Measurements from ENCODE around the gene SLC9A1. TPM values are rescaled to one million over a fixed set of nuclear protein-coding genes. Genes with fewer than 3 reads are reported as not detected.
A peak's percentile ranks its signal among the peaks of the same experiment; 100 is the strongest.
"Not testable (repeated sequence)": the region's sequence is repeated elsewhere in the genome, so short reads cannot be mapped to it uniquely, and the experiment has no call there.

The SLC9A1 gene
- polyA plus RNA-seq, 1 of the 3 experiments (the other 2 are of a cell fraction): 11.4 TPM

DNA sequence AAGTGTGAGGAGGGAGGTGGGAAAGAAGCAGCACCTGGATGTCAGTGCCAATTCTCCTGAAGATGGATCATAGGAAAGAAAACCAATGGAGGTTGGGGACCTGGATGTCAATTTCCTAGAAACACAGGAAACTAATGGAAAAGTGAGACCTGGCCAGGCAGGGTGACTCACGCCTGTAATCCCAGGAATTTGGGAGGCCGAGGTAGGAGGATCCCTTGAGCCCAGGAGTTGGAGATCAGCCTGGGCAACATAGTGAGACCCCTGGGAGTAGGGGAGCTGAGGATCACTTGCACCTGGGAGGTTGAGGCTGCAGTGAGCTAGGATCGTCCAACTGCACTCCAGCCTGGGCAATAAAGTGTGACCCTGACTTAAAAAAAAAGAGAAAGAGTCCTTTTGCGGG lies 21.4 kb upstream of the SLC9A1 start:
- no peak overlapping the region for H3K9ac ChIP-seq
- no peaks in the 10 kb centered on the region for H3K9me2 ChIP-seq
- TF ChIP-seq, protein P1, sequence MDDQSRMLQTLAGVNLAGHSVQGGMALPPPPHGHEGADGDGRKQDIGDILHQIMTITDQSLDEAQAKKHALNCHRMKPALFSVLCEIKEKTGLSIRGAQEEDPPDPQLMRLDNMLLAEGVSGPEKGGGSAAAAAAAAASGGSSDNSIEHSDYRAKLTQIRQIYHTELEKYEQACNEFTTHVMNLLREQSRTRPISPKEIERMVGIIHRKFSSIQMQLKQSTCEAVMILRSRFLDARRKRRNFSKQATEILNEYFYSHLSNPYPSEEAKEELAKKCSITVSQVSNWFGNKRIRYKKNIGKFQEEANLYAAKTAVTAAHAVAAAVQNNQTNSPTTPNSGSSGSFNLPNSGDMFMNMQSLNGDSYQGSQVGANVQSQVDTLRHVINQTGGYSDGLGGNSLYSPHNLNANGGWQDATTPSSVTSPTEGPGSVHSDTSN (IDR thresholded peaks at IDR 0.05): no peak
- TF ChIP-seq, protein P2, sequence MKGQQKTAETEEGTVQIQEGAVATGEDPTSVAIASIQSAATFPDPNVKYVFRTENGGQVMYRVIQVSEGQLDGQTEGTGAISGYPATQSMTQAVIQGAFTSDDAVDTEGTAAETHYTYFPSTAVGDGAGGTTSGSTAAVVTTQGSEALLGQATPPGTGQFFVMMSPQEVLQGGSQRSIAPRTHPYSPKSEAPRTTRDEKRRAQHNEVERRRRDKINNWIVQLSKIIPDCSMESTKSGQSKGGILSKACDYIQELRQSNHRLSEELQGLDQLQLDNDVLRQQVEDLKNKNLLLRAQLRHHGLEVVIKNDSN (IDR thresholded peaks at IDR 0.05; ENCODE audit: borderline replicate concordance, low read depth): no peak
- TF ChIP-seq FOXM1 (IDR thresholded peaks at IDR 0.05; ENCODE audit: low read depth) (no peak), MEF2A (IDR thresholded peaks at IDR 0.05; ENCODE audit: borderline replicate concordance, low read depth) (no peak), SIN3A (IDR thresholded peaks at IDR 0.05; ENCODE audit: borderline replicate concordance, low read depth, low read length) (no peak), TCF12 (IDR thresholded peaks at IDR 0.05) (no peak), SMC3 (IDR thresholded peaks at IDR 0.05; ENCODE audit: low read depth, low read length) (no peak), NRF1 (IDR thresholded peaks at IDR 0.05; ENCODE audit: low read depth, low read length) (no peak), EP300 (IDR thresholded peaks at IDR 0.05; ENCODE audit: borderline replicate concordance in 1 of 2, low read depth in 1 of 2, low read length in 1 of 2) (no peak), JUND (IDR thresholded peaks at IDR 0.05) (no peak), RAD21 (IDR thresholded peaks at IDR 0.05; ENCODE audit: low read length) (no peak), RFX5 (IDR thresholded peaks at IDR 0.05; ENCODE audit: low read length) (no peak)
- no peak for DNase-seq
- POLR2A ChIA-PET: no interaction called here
- H3K27me3 ChIP-seq (ENCODE audit: insufficient read depth): no peaks in the 10 kb centered on the region
- no peak overlapping the region for H3K4me2 ChIP-seq
- no peaks in the 10 kb centered on the region for H3K4me1 ChIP-seq (ENCODE audit: control insufficient read depth in 1 of 2, insufficient read depth in 2 of 2, low read depth in 1 of 2, low read length in 1 of 2)
- H2AFZ ChIP-seq (ENCODE audit: low read depth): no peak overlapping the region
- CTCF ChIA-PET: no interaction called here
- peaks cover 3% of the 10 kb centered on the region; the same call in 1 of the 2 replicates for H3K9me3 ChIP-seq
- 49% methylated on average over 4 of the region's 4 CpGs for WGBS (ENCODE audit: low lambda C conversion rate)
- no peak overlapping the region for H3K27ac ChIP-seq (ENCODE audit: low read depth in 2 of 2, low read length in 1 of 2)
- H3F3A ChIP-seq (replicated peaks; ENCODE audit: insufficient read depth): no peaks in the 10 kb centered on the region
- no peaks in the 10 kb centered on the region for H3K36me3 ChIP-seq (replicated peaks in 1 of 2; ENCODE audit: control insufficient read depth in 1 of 2, insufficient read depth in 2 of 2, low read length in 1 of 2)
- H3K79me2 ChIP-seq (ENCODE audit: insufficient read depth): no peaks in the 10 kb centered on the region
- no peaks in the 10 kb centered on the region for H4K20me1 ChIP-seq (ENCODE audit: insufficient read depth)
- no peak overlapping the region for H3K4me3 ChIP-seq (ENCODE audit: low read depth in 2 of 2, low read length in 1 of 2)

DNA sequence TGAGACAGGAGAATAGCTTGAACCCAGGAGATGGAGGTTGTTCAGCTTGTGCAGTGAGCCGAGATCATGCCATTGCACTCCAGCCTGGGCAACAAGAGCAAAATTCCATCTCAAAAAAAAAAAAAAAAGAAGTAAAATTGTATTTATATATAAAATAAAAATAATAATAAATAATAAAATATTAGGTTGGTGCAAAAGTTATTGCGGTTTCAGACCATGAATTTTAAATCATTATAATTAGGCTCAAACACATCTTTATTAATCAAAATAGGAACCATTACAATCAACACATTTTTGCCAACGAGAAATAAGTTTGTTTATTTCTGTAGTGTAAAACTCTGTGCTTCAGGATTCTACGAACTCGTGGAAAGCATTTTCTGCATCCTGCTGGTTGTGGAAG lies 18.1 kb upstream of the SLC9A1 start:
- H3K9ac ChIP-seq; H3K27me3 ChIP-seq (ENCODE audit: insufficient read depth); H3K36me3 ChIP-seq (replicated peaks in 1 of 2; ENCODE audit: control insufficient read depth in 1 of 2, insufficient read depth in 2 of 2, low read length in 1 of 2); H3K9me2 ChIP-seq; POLR2A ChIA-PET; H3K27ac ChIP-seq (ENCODE audit: low read depth in 2 of 2, low read length in 1 of 2); DNase-seq; H4K20me1 ChIP-seq (ENCODE audit: insufficient read depth); H3K79me2 ChIP-seq (ENCODE audit: insufficient read depth); H3F3A ChIP-seq (replicated peaks; ENCODE audit: insufficient read depth); H3K9me3 ChIP-seq; H3K4me2 ChIP-seq; H2AFZ ChIP-seq (ENCODE audit: low read depth); CTCF ChIA-PET; H3K4me3 ChIP-seq (ENCODE audit: low read depth in 2 of 2, low read length in 1 of 2); H3K4me1 ChIP-seq (ENCODE audit: control insufficient read depth in 1 of 2, insufficient read depth in 2 of 2, low read depth in 1 of 2, low read length in 1 of 2): not testable (repeated sequence)
- WGBS (ENCODE audit: low lambda C conversion rate): 42% methylated on average over 5 of the region's 5 CpGs

DNA sequence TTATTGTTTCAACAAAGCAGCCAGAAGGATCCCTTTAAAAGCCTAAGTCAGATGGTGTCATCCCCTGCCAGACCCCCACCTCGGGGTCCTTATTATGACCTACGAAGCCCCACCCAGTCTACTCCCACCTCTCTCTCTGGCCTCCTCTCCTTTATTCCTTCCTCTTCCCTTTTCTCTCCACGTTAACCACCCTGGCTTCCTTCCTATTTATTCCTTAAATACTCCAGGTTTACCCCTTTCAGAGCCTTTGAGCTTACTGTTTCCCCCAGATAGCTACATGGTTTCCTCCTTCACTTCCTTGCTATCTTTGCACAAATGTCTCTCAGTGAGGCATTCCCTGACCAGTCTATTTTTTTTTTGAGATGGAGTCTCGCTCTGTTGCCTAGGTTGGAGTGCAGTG lies 12.0 kb upstream of the SLC9A1 start:
- Histone ChIP-seq H3K9ac (no peak overlapping the region), H3K36me3 (replicated peaks in 1 of 2; ENCODE audit: control insufficient read depth in 1 of 2, insufficient read depth in 2 of 2, low read length in 1 of 2) (no peaks in the 10 kb centered on the region), H4K20me1 (ENCODE audit: insufficient read depth) (no peaks in the 10 kb centered on the region), H3K79me2 (ENCODE audit: insufficient read depth) (no peaks in the 10 kb centered on the region), H3K27me3 (ENCODE audit: insufficient read depth) (no peaks in the 10 kb centered on the region), H3K9me2 (no peaks in the 10 kb centered on the region), H3K4me1 (ENCODE audit: control insufficient read depth in 1 of 2, insufficient read depth in 2 of 2, low read depth in 1 of 2, low read length in 1 of 2) (peaks cover 0 to 4% of the 10 kb centered on the region in 2 experiments; a peak in 1 of 4 replicates), H3K4me3 (ENCODE audit: low read depth in 2 of 2, low read length in 1 of 2) (no peak overlapping the region), H3F3A (replicated peaks; ENCODE audit: insufficient read depth) (peaks cover 6% of the 10 kb centered on the region), H3K9me3 (no peaks in the 10 kb centered on the region), H3K4me2 (peak overlapping the region; percentile 48), H2AFZ (ENCODE audit: low read depth) (no peak overlapping the region), H3K27ac (ENCODE audit: low read depth in 2 of 2, low read length in 1 of 2) (peak overlapping the region in 1 of 2 experiments; percentile 66; a peak in 1 of 4 replicates)
- TF ChIP-seq TAF1 (IDR thresholded peaks at IDR 0.05; ENCODE audit: borderline replicate concordance, low read depth, low read length): no peak
- no peak for TF ChIP-seq SMC3 (IDR thresholded peaks at IDR 0.05; ENCODE audit: low read depth, low read length)
- no peak for TF ChIP-seq EP300 (IDR thresholded peaks at IDR 0.05; ENCODE audit: borderline replicate concordance in 1 of 2, low read depth in 1 of 2, low read length in 1 of 2)
- TF ChIP-seq RFX5 (IDR thresholded peaks at IDR 0.05; ENCODE audit: low read length): no peak
- TF ChIP-seq, protein P3, sequence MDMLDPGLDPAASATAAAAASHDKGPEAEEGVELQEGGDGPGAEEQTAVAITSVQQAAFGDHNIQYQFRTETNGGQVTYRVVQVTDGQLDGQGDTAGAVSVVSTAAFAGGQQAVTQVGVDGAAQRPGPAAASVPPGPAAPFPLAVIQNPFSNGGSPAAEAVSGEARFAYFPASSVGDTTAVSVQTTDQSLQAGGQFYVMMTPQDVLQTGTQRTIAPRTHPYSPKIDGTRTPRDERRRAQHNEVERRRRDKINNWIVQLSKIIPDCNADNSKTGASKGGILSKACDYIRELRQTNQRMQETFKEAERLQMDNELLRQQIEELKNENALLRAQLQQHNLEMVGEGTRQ (IDR thresholded peaks at IDR 0.05; ENCODE audit: borderline replicate concordance, low read depth, low read length): no peak
- no peak for TF ChIP-seq GATA2 (CRISPR knock-in tag; IDR thresholded peaks at IDR 0.05)
- TF ChIP-seq, protein P4, sequence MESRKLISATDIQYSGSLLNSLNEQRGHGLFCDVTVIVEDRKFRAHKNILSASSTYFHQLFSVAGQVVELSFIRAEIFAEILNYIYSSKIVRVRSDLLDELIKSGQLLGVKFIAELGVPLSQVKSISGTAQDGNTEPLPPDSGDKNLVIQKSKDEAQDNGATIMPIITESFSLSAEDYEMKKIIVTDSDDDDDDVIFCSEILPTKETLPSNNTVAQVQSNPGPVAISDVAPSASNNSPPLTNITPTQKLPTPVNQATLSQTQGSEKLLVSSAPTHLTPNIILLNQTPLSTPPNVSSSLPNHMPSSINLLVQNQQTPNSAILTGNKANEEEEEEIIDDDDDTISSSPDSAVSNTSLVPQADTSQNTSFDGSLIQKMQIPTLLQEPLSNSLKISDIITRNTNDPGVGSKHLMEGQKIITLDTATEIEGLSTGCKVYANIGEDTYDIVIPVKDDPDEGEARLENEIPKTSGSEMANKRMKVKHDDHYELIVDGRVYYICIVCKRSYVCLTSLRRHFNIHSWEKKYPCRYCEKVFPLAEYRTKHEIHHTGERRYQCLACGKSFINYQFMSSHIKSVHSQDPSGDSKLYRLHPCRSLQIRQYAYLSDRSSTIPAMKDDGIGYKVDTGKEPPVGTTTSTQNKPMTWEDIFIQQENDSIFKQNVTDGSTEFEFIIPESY (IDR thresholded peaks at IDR 0.05; ENCODE audit: borderline replicate concordance, low read depth): no peak
- TF ChIP-seq NRF1 (IDR thresholded peaks at IDR 0.05; ENCODE audit: low read depth, low read length): no peak
- TF ChIP-seq JUND (IDR thresholded peaks at IDR 0.05): no peak
- TF ChIP-seq MXI1 (IDR thresholded peaks at IDR 0.05; ENCODE audit: low read depth, low read length): no peak
- no peak for TF ChIP-seq MEF2A (IDR thresholded peaks at IDR 0.05; ENCODE audit: borderline replicate concordance, low read depth)
- no peak for TF ChIP-seq YY1 (IDR thresholded peaks at IDR 0.05; ENCODE audit: low read depth)
- no peak for TF ChIP-seq EZH2phosphoT487 (IDR thresholded peaks at IDR 0.05; ENCODE audit: borderline replicate concordance, low read depth)
- 65% methylated on average over 4 of the region's 4 CpGs for WGBS (ENCODE audit: low lambda C conversion rate)
- POLR2A ChIA-PET: no interaction called here
- no peak for DNase-seq
- CTCF ChIA-PET: no interaction called here
